Measurements from ENCODE around the gene HEXIM1.

Gene HEXIM1

GRCh38 chr17:45117334-45117733, 30.9 kb upstream of the HEXIM1 start:
- DNase-seq (ENCODE audit: low read depth, low spot score): no peak
- no peak overlapping the region for H3K4me3 ChIP-seq (ENCODE audit: low read depth, low read length)
- TF ChIP-seq, protein P1, sequence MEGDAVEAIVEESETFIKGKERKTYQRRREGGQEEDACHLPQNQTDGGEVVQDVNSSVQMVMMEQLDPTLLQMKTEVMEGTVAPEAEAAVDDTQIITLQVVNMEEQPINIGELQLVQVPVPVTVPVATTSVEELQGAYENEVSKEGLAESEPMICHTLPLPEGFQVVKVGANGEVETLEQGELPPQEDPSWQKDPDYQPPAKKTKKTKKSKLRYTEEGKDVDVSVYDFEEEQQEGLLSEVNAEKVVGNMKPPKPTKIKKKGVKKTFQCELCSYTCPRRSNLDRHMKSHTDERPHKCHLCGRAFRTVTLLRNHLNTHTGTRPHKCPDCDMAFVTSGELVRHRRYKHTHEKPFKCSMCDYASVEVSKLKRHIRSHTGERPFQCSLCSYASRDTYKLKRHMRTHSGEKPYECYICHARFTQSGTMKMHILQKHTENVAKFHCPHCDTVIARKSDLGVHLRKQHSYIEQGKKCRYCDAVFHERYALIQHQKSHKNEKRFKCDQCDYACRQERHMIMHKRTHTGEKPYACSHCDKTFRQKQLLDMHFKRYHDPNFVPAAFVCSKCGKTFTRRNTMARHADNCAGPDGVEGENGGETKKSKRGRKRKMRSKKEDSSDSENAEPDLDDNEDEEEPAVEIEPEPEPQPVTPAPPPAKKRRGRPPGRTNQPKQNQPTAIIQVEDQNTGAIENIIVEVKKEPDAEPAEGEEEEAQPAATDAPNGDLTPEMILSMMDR (IDR thresholded peaks at IDR 0.05; ENCODE audit: low read depth, low read length): no peak
- in situ Hi-C loops (cut with HindIII; ENCODE audit: low sequenced_read_pairs): no loop called here

DNA sequence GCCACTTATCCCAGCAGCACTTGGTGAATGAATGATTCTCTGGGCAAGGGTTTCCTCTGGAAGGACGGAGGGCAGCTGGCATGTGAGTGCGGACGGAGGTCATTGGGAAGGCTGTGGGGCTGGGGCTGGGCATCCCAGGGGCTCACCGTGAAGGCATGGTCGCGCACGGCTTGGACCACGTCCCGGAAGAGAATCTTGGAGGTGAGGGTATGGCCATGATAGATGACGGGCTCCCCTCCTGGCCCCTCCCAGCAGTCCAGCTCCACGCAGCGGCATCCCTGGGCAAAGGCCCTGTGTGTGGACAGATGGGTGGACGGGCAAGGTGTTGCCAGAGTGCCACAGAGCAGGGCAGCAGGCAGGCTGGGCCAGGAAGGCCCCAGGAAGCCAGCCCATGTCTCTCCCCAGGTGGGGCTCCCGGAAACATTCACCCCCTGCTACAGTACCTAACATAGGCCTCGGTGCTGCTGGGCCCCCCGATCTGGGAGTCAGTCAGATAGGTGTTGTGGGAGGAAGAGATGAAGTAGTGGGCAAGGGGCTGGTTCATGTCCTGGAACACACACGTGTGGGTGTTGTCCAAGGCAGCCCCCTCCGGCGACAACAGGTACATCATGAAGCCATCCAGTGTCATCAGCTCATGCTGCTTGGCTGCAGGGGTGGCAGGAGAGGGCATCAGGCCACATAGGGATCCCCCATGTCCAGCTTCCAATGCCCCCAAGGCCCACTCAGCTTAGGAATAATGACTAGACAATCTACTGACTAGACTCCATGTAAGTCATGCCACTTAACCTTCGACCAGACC, 30.2 kb upstream of the HEXIM1 start:
- in situ Hi-C loops (cut with HindIII; ENCODE audit: low sequenced_read_pairs): no loop called here
- H3K4me3 ChIP-seq (ENCODE audit: low read depth, low read length): no peak overlapping the region

GRCh38 chr17:45118691-45119090, 29.6 kb upstream of the HEXIM1 start:
- DNase-seq (ENCODE audit: low read depth, low spot score): no peak
- H3K4me3 ChIP-seq (ENCODE audit: low read depth, low read length): no peak overlapping the region
- TF ChIP-seq, protein P1 (IDR thresholded peaks at IDR 0.05; ENCODE audit: low read depth, low read length): no peak
- in situ Hi-C loops (cut with HindIII; ENCODE audit: low sequenced_read_pairs): no loop called here

More for the DNA sequence above, 30.2 kb upstream of the HEXIM1 start:
- TF ChIP-seq, protein P1 (IDR thresholded peaks at IDR 0.05; ENCODE audit: low read depth, low read length): no peak
- no peak for DNase-seq (ENCODE audit: low read depth, low spot score)

DNA sequence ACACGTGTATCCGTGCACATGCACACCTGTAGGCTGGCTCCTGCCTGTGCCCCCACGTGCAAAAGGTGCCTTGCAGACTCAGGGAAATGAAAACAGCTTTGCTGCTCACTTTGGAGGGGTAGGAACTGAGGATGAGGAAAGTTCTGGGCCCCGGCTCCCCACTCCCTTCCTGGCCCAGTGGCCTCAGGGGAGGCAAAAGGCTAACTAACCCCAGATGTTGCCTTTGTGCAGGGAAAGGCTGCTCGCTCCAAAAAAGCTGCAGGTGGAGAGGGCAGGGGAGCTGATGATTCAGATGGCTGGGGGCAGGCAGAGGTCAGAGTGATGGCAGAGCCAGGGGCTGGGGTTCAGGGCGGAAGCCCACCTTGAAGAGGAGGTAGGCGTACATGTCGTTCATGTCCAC, 28.3 kb upstream of the HEXIM1 start:
- in situ Hi-C loops (cut with HindIII; ENCODE audit: low sequenced_read_pairs): no loop called here
- DNase-seq (ENCODE audit: low read depth, low spot score): no peak
- TF ChIP-seq, protein P1 (IDR thresholded peaks at IDR 0.05; ENCODE audit: low read depth, low read length): no peak
- H3K4me3 ChIP-seq (ENCODE audit: low read depth, low read length): no peak overlapping the region

- TF ChIP-seq, protein P1 (IDR thresholded peaks at IDR 0.05; ENCODE audit: low read depth, low read length): no peak
- no peak overlapping the region for H3K4me3 ChIP-seq (ENCODE audit: low read depth, low read length)
- in situ Hi-C loops (cut with HindIII; ENCODE audit: low sequenced_read_pairs): no loop called here
- no peak for DNase-seq (ENCODE audit: low read depth, low spot score)
These were observed 27.7 kb upstream of the HEXIM1 start for GRCh38 chr17:45120558-45120957.

- H3K4me3 ChIP-seq (ENCODE audit: low read depth, low read length): no peak overlapping the region
- TF ChIP-seq, protein P1 (IDR thresholded peaks at IDR 0.05; ENCODE audit: low read depth, low read length): no peak
- DNase-seq (ENCODE audit: low read depth, low spot score): no peak
- in situ Hi-C loops (cut with HindIII; ENCODE audit: low sequenced_read_pairs): no loop called here
These were observed 27.2 kb upstream of the HEXIM1 start for GRCh38 chr17:45121055-45121454.

Measured in astrocyte of the spinal cord (primary cell).